ENCODE measurements around the gene ADSS1.

ADSS1 gene

GRCh38 chr14:104769324-104770071 lies 45.5 kb downstream of the ADSS1 start:
- no peak for DNase-seq (ENCODE audit: low read depth in 2 of 2)

DNA sequence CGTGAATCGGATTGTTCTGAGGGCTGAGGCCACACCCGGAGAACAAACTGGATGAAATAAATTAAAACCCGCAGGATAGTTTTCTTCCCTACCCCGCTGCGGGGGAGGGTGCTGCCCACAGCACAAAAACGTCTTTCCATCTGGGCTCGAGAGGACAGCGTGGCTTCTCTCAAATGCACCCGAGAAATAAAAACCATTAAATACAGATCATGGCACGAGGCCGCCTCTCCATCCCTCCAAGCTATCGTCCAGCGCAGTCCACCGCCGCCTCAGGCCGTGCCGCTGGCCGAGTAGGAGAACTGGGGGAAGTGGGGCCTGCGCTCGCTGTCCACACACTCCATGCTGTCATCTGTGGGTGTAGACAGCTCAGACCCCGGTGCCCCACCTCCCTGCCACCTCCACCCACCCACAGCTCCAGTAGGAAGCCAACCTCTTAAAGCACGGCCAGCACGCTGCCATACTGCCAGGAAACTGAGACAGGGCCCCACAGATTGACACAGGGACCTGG lies 46.1 kb downstream of the ADSS1 start:
- DNase-seq (ENCODE audit: low read depth in 2 of 2), result no peak

DNA sequence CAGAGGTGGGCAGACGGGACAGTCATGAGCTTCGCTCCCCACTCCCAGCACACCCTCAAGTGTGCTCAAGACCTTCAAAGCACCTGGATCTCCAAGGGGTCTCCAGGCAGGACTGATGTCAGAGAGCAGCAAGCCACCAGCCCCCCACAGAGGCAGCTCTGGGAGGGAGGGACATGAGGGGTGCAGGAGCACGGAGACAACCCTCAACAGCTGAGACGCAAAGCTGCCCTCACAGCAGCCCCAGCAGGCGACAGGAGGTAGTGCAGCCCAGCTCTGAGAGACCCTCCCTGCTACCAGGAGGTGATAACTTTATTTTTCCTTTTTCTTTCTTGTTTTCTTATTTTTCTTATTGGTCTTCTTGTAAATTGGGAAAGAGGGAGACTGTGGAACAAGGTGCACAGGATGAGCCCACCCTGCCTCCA lies 46.8 kb downstream of the ADSS1 start:
- DNase-seq (ENCODE audit: low read depth in 2 of 2), result no peak

DNA sequence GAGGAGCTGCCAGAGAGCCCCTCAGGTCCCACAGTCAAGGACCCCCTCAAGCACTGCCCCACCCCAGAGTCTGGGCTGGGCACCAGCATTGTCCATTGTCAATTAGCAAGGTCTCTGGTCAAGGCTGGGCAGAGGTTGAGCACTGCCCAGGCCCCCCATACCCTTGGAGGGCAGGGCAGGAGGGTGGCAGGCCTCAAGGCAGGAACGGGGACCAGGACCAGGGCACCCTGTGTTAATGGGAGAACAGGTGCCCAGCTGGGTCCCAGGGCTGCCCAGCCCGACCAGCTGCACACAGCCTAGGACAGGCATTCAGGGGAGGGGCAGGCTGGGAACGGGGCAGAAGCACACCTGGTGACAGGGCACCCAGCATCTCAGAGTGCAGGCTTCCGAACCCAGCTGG lies 47.3 kb downstream of the ADSS1 start:
- DNase-seq (ENCODE audit: low read depth in 2 of 2), result no peak

GRCh38 chr14:104771918-104772706 lies 48.1 kb downstream of the ADSS1 start:
- DNase-seq (ENCODE audit: low read depth in 2 of 2), result no peak

- no peak for DNase-seq (ENCODE audit: low read depth in 2 of 2)
Observed at GRCh38 chr14:104772707-104773504, 48.9 kb downstream of the ADSS1 start.

GRCh38 chr14:104773505-104774452 lies 49.8 kb downstream of the ADSS1 start:
- DNase-seq (ENCODE audit: low read depth in 2 of 2), result no peak

- DNase-seq (ENCODE audit: low read depth in 2 of 2), result no peak
Observed at GRCh38 chr14:104774453-104775072, 50.5 kb downstream of the ADSS1 start.

DNA sequence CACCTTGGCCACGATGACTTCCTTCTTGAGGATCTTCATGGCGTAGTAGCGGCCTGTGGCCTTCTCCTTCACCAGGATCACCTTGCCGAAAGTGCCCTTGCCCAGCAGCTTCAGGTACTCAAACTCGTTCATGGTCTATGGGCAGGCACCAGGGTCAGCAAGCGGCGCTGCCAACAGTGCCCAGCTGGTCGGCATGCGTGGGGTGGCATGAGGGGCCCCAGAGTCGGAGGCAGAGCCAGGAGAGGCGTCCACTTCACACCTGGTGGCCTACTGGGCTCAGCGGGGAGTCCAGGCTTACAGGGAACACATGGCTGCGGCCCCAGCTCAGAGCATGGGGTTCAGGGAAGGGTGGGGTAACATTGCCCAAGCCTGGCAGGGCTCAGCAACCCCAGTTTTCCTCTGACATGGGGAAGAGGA lies 51.1 kb downstream of the ADSS1 start:
- DNase-seq (ENCODE audit: low read depth in 2 of 2), result no peak

GRCh38 chr14:104776481-104776880 lies 52.5 kb downstream of the ADSS1 start:
- DNase-seq (ENCODE audit: low read depth in 2 of 2), result no peak

GRCh38 chr14:104776961-104777807 lies 53.2 kb downstream of the ADSS1 start:
- no peak for DNase-seq (ENCODE audit: low read depth in 2 of 2)

GRCh38 chr14:104777808-104778249 lies 53.8 kb downstream of the ADSS1 start:
- DNase-seq (ENCODE audit: low read depth in 2 of 2), result no peak

- DNase-seq (ENCODE audit: low read depth in 2 of 2), result no peak
Observed at GRCh38 chr14:104778694-104779331, 54.8 kb downstream of the ADSS1 start.

DNA sequence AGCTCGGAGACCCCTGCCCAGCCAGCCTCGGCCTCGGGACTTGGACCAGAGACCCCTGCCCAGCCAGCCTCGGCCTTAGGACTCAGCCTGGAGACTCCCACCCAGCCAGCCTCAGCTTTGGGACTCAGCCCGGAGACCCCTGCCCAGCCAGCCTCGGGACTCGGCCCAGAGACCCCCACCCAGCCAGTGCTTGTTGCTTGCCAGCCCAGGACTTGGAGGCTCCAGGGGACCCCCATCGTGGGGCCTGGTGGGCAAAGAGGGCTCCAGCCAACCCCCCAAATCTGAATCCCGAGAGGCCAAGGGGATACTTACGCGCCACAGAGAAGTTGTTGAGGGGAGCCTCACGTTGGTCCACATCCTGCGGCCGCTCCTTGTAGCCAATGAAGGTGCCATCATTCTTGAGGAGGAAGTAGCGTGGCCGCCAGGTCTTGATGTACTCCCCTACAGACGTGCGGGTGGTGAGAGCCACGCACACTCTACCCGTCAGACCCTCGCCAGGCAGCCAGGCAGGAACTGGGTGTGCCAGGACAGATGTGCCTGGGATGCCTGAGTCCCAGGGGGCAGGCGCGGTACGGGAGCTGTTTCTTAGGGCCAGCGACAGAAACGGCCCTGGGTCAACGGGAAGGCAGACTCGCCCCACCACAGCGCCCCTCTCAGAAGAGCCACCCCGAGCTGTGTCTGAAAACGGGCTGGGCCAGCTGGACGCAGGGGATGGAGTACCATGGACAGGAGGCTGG lies 55.9 kb downstream of the ADSS1 start:
- no peak for DNase-seq (ENCODE audit: low read depth in 2 of 2)

DNA sequence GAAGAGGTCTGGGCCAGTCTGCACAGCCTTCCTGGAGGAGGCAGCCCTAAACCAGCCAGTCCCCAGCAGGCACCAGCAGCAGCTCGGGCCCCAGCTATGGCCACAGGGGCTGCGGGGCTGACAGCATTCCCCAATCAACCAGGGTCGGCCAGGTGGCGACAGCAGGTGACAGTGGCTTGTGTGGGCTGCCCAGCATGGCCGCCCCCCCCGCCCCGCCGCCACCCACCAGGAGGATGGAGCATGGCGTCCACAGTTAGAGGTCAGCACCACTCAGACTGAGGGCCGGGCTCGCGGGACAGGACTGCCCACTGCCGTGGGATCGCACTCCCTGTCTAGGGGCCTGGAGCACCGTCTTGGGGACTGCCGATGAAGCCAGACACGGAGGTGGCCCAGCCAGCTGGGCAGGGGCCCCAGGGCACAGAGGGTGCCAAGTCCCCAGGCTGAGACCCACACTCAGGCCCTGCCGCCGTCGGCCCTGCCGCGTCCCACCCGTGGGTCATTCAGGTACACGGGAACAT lies 56.5 kb downstream of the ADSS1 start:
- no peak for DNase-seq (ENCODE audit: low read depth in 2 of 2)

GRCh38 chr14:104781271-104782077 lies 57.4 kb downstream of the ADSS1 start:
- no peak for DNase-seq (ENCODE audit: low read depth in 2 of 2)
